ENCODE results near the gene CYP21A2. TPM values are rescaled to one million over a fixed set of nuclear protein-coding genes. Genes with fewer than 3 reads are reported as not detected.
A peak's percentile ranks its signal among the peaks of the same experiment; 100 is the strongest.
"Not testable (repeated sequence)": the region's sequence is repeated elsewhere in the genome, so short reads cannot be mapped to it uniquely, and the experiment has no call there.

The CYP21A2 gene
- total and polyA plus RNA-seq, 2 donors from 2014 or later = 3.2 to 8.2 TPM

- peak in 1 of 5 donors; percentile 59 for DNase-seq
- Histone ChIP-seq H3K27me3 (ENCODE audit: control insufficient read depth, insufficient read depth, low read length) (no peaks in the 10 kb centered on the region), H3K9me3 (ENCODE audit: control insufficient read depth in 2 of 3, insufficient read depth in 1 of 3, low read length in 3 of 3) (no peaks in the 10 kb centered on the region), H3K9ac (ENCODE audit: low read length in 3 of 3) (no peak overlapping the region), H3K36me3 (ENCODE audit: control insufficient read depth in 2 of 3, insufficient read depth in 3 of 3, low read length in 3 of 3) (no peaks in the 10 kb centered on the region), H3K27ac (ENCODE audit: low read depth in 2 of 2, low read length in 2 of 2) (no peak overlapping the region), H3K4me1 (ENCODE audit: control insufficient read depth in 2 of 3, insufficient read depth in 2 of 3, low read depth in 1 of 3, low read length in 3 of 3) (peaks cover 0 to 3% (median 0%) of the 10 kb centered on the region in 3 donors), H3K4me3 (ENCODE audit: low read length in 3 of 3) (no peak overlapping the region)
- no peak for FAIRE-seq
- no peak for TF ChIP-seq CTCF (IDR thresholded peaks at IDR 0.05; ENCODE audit: borderline replicate concordance, extremely low read depth, insufficient read depth)
- intact Hi-C loops (cut with DNase I) = no loop called here
Measured at GRCh38 chr6:32047539-32047854, 9.3 kb downstream of the CYP21A2 start.

- intact Hi-C loops (cut with DNase I) = no loop called here
- H3K27ac ChIP-seq (ENCODE audit: low read depth in 2 of 2, low read length in 2 of 2) = no peak overlapping the region
- DNase-seq = peak; percentile 64 to 89 (median 77)
- FAIRE-seq = no peak
- H3K9ac ChIP-seq (ENCODE audit: low read length in 3 of 3) = no peak overlapping the region
- H3K27me3 ChIP-seq (ENCODE audit: control insufficient read depth, insufficient read depth, low read length) = no peaks in the 10 kb centered on the region
- H3K4me3 ChIP-seq (ENCODE audit: low read length in 3 of 3) = no peak overlapping the region
- TF ChIP-seq CTCF (IDR thresholded peaks at IDR 0.05; ENCODE audit: borderline replicate concordance, extremely low read depth, insufficient read depth) = peak; percentile 76
- H3K9me3 ChIP-seq (ENCODE audit: control insufficient read depth in 2 of 3, insufficient read depth in 1 of 3, low read length in 3 of 3) = no peaks in the 10 kb centered on the region
- peaks cover 0 to 3% (median 0%) of the 10 kb centered on the region in 3 donors for H3K4me1 ChIP-seq (ENCODE audit: control insufficient read depth in 2 of 3, insufficient read depth in 2 of 3, low read depth in 1 of 3, low read length in 3 of 3)
- no peaks in the 10 kb centered on the region for H3K36me3 ChIP-seq (ENCODE audit: control insufficient read depth in 2 of 3, insufficient read depth in 3 of 3, low read length in 3 of 3)
Measured at GRCh38 chr6:32047855-32048766, 9.9 kb downstream of the CYP21A2 start.

GRCh38 chr6:32049149-32049548 is 10.9 kb downstream of the CYP21A2 start:
- intact Hi-C loops (cut with DNase I); FAIRE-seq: not testable (repeated sequence)
- DNase-seq = peak in 2 of 5 donors; percentile 31 to 51

GRCh38 chr6:32049736-32050135 is 11.5 kb downstream of the CYP21A2 start:
- H3K36me3 ChIP-seq (ENCODE audit: control insufficient read depth in 2 of 3, insufficient read depth in 3 of 3, low read length in 3 of 3); H3K9ac ChIP-seq (ENCODE audit: low read length in 3 of 3); H3K27me3 ChIP-seq (ENCODE audit: control insufficient read depth, insufficient read depth, low read length); H3K27ac ChIP-seq (ENCODE audit: low read depth in 2 of 2, low read length in 2 of 2); DNase-seq; H3K4me1 ChIP-seq (ENCODE audit: control insufficient read depth in 2 of 3, insufficient read depth in 2 of 3, low read depth in 1 of 3, low read length in 3 of 3); H3K9me3 ChIP-seq (ENCODE audit: control insufficient read depth in 2 of 3, insufficient read depth in 1 of 3, low read length in 3 of 3); H3K4me3 ChIP-seq (ENCODE audit: low read length in 3 of 3); FAIRE-seq; intact Hi-C loops (cut with DNase I): not testable (repeated sequence)

More at GRCh38 chr6:32049149-32049548, 10.9 kb downstream of the CYP21A2 start:
- H3K9me3 ChIP-seq (ENCODE audit: control insufficient read depth in 2 of 3, insufficient read depth in 1 of 3, low read length in 3 of 3); H3K4me1 ChIP-seq (ENCODE audit: control insufficient read depth in 2 of 3, insufficient read depth in 2 of 3, low read depth in 1 of 3, low read length in 3 of 3); H3K27ac ChIP-seq (ENCODE audit: low read depth in 2 of 2, low read length in 2 of 2); H3K4me3 ChIP-seq (ENCODE audit: low read length in 3 of 3); H3K9ac ChIP-seq (ENCODE audit: low read length in 3 of 3); H3K27me3 ChIP-seq (ENCODE audit: control insufficient read depth, insufficient read depth, low read length); H3K36me3 ChIP-seq (ENCODE audit: control insufficient read depth in 2 of 3, insufficient read depth in 3 of 3, low read length in 3 of 3): not testable (repeated sequence)
